SK-N-SH (cell line): ENCODE results near the gene SEC23A.

Experiments used
- ELF1 ChIP-seq: IDR thresholded peaks from 2 replicates; pipeline ENCODE4 v1.4.0; 2012
- EP300 ChIP-seq, 2 experiments: IDR thresholded peaks; 2 replicates each; pipeline versions ENCODE4 v1.4.0 to v1.6.1; 2012; ENCODE audit warnings: borderline replicate concordance in 1 of 2, low read depth in 1 of 2, low read length in 1 of 2
- FOXJ3 ChIP-seq: sonication (generic); formaldehyde crosslinking; IDR thresholded peaks from 2 replicates; pipeline ENCODE4 v1.5.1; 2020; ENCODE audit warnings: mild to moderate bottlenecking, missing genetic modification reagents
- MXI1 ChIP-seq: IDR thresholded peaks from 2 replicates; pipeline ENCODE4 v1.6.1; 2012; ENCODE audit warnings: mild to moderate bottlenecking, low read depth, low read length, improper control_type of control experiment
- POLR2AphosphoS5 ChIP-seq: IDR thresholded peaks from 2 replicates; pipeline ENCODE4 v1.6.1; 2012; ENCODE audit warnings: low read depth, low read length
- RAD21 ChIP-seq: IDR thresholded peaks from 2 replicates; pipeline ENCODE4 v1.6.1; 2012; ENCODE audit warnings: mild to moderate bottlenecking, low read length
- RCOR1 ChIP-seq: fragments of 150-350 bp; IDR thresholded peaks from 2 replicates; pipeline ENCODE4 v1.6.1; 2017; ENCODE audit warnings: antibody characterized with exemption, low read length
- SMC3 ChIP-seq: IDR thresholded peaks from 2 replicates; pipeline ENCODE4 v1.6.1; 2012; ENCODE audit warnings: low read depth, low read length, improper control_type of control experiment
- TAF1 ChIP-seq: IDR thresholded peaks from 2 replicates; pipeline ENCODE4 v1.6.1; 2012; ENCODE audit warnings: low read depth, mild to moderate bottlenecking, low read length, moderate library complexity, borderline replicate concordance
- TF ChIP-seq, protein P1 (sequence below): fragments of 200-600 bp; sonication (generic); IDR thresholded peaks from 2 replicates; pipeline ENCODE4 v1.6.1; 2017; ENCODE audit warnings: antibody characterized with exemption, mild to moderate bottlenecking, moderate library complexity
- TF ChIP-seq, protein P2 (sequence below): IDR thresholded peaks from 2 replicates; pipeline ENCODE4 v1.6.1; 2012; ENCODE audit warnings: mild to moderate bottlenecking, low read depth, low read length, moderate library complexity
- TF ChIP-seq, protein P3 (sequence below): fragments of 150-350 bp; IDR thresholded peaks from 2 replicates; pipeline ENCODE4 v1.6.1; 2017; ENCODE audit warnings: antibody characterized with exemption, low read length, low read depth, borderline replicate concordance

DNA sequence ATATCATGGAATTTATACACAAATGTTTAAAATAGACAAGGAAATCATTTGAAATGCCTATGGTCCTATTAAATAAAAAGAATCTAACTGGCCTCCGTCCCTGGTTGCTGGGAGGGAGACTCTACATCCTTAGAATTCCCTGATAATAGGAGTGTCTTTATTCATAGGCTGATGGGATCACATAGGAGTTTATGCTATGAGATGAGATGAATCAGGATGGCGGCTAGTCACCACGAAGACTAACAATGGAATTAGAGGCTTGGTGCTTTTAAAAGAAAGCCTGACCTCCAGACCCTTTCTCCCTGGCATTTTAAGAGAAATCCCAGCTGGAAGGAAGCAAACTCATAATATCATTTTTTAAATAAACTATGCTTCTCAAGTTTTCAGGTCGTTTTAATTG, 69.7 kb downstream of the SEC23A start:
- TF ChIP-seq RAD21 (no peak), MXI1 (no peak), FOXJ3 (CRISPR knock-in tag) (no peak), TAF1 (no peak), EP300 (IDR thresholded peaks at IDR 0.05; ENCODE audit: borderline replicate concordance in 1 of 2, low read depth in 1 of 2, low read length in 1 of 2) (no peak), POLR2AphosphoS5 (no peak), RCOR1 (no peak), SMC3 (no peak), ELF1 (no peak)
- TF ChIP-seq, protein P1, sequence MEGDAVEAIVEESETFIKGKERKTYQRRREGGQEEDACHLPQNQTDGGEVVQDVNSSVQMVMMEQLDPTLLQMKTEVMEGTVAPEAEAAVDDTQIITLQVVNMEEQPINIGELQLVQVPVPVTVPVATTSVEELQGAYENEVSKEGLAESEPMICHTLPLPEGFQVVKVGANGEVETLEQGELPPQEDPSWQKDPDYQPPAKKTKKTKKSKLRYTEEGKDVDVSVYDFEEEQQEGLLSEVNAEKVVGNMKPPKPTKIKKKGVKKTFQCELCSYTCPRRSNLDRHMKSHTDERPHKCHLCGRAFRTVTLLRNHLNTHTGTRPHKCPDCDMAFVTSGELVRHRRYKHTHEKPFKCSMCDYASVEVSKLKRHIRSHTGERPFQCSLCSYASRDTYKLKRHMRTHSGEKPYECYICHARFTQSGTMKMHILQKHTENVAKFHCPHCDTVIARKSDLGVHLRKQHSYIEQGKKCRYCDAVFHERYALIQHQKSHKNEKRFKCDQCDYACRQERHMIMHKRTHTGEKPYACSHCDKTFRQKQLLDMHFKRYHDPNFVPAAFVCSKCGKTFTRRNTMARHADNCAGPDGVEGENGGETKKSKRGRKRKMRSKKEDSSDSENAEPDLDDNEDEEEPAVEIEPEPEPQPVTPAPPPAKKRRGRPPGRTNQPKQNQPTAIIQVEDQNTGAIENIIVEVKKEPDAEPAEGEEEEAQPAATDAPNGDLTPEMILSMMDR: no peak
- TF ChIP-seq, protein P2, sequence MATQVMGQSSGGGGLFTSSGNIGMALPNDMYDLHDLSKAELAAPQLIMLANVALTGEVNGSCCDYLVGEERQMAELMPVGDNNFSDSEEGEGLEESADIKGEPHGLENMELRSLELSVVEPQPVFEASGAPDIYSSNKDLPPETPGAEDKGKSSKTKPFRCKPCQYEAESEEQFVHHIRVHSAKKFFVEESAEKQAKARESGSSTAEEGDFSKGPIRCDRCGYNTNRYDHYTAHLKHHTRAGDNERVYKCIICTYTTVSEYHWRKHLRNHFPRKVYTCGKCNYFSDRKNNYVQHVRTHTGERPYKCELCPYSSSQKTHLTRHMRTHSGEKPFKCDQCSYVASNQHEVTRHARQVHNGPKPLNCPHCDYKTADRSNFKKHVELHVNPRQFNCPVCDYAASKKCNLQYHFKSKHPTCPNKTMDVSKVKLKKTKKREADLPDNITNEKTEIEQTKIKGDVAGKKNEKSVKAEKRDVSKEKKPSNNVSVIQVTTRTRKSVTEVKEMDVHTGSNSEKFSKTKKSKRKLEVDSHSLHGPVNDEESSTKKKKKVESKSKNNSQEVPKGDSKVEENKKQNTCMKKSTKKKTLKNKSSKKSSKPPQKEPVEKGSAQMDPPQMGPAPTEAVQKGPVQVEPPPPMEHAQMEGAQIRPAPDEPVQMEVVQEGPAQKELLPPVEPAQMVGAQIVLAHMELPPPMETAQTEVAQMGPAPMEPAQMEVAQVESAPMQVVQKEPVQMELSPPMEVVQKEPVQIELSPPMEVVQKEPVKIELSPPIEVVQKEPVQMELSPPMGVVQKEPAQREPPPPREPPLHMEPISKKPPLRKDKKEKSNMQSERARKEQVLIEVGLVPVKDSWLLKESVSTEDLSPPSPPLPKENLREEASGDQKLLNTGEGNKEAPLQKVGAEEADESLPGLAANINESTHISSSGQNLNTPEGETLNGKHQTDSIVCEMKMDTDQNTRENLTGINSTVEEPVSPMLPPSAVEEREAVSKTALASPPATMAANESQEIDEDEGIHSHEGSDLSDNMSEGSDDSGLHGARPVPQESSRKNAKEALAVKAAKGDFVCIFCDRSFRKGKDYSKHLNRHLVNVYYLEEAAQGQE: no peak
- TF ChIP-seq, protein P3, sequence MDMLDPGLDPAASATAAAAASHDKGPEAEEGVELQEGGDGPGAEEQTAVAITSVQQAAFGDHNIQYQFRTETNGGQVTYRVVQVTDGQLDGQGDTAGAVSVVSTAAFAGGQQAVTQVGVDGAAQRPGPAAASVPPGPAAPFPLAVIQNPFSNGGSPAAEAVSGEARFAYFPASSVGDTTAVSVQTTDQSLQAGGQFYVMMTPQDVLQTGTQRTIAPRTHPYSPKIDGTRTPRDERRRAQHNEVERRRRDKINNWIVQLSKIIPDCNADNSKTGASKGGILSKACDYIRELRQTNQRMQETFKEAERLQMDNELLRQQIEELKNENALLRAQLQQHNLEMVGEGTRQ: no peak
